Activated CD4-positive, alpha-beta T cell treated with anti-CD3 and anti-CD28 coated beads, Interleukin-2, amount 10 ng/mL, durations not matched to agents 7 days and 5 days (primary cell): ENCODE measurements around the gene SMAD2. TPM values are rescaled to one million over a fixed set of nuclear protein-coding genes. Genes with fewer than 3 reads are reported as not detected.

Source experiments
- CTCF ChIA-PET: fragments of 350-600 bp; sonication (Branson Sonifier 250); formaldehyde crosslinking; loops from one replicate; lab custom pipeline; 2021; ENCODE audit warnings: antibody characterized with exemption; lab: Charles Lee
- POLR2A ChIA-PET: fragments of 350-600 bp; sonication (Branson Sonifier 250); formaldehyde crosslinking; loops from one replicate; lab custom pipeline; 2021; ENCODE audit warnings: antibody characterized with exemption; lab: Charles Lee
- DNase-seq: peaks from one replicate; pipeline ENCODE4 v3.0.0-alpha.2; 2020
- H3K27ac Mint-ChIP-seq: one replicate; pipeline ENCODE4 v1.8.0; 2021; ENCODE audit warnings: mild to moderate bottlenecking, moderate library complexity, mixed read lengths
- H3K27me3 Mint-ChIP-seq: one replicate; pipeline ENCODE4 v1.8.0; 2021; ENCODE audit warnings: mixed read lengths
- H3K36me3 Mint-ChIP-seq: one replicate; pipeline ENCODE4 v1.8.0; 2021; ENCODE audit warnings: low read depth, mixed read lengths
- H3K4me1 Mint-ChIP-seq: one replicate; pipeline ENCODE4 v1.8.0; 2021; ENCODE audit warnings: mixed read lengths
- H3K4me3 Mint-ChIP-seq: one replicate; pipeline ENCODE4 v1.8.0; 2021; ENCODE audit warnings: mild to moderate bottlenecking, moderate library complexity, mixed read lengths
- H3K9me3 Mint-ChIP-seq: one replicate; pipeline ENCODE4 v1.8.0; 2021; ENCODE audit warnings: mixed read lengths
- total RNA-seq, 2 experiments: library from RNA; stranded (reverse); gene quantifications; one replicate each; pipeline ENCODE4 v1.2.3, GENCODE V29; 2021

SMAD2 gene
- total RNA-seq, 2 experiments from 2014 or later: 141 to 158 TPM

DNA sequence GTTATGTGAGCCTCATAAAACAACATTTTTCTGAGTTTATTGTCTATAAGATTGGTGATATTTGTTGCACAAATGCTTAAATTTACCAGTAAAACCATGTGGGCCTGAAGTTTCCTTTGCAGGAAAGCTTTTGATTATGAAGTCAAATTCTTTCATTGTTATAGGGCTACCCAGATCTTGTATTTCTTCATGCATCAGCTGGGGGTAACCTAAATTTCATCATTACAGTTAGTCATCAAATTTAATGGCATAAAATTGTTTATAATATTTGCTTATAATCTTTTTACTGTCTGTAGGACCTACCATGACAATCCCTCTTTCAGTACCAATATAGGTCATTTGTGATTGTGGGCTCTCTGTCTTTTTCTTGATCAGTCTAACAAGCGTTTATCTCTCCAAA lies 47.8 kb downstream of the SMAD2 start:
- no peak overlapping the region for H3K27ac Mint-ChIP-seq
- H3K9me3 Mint-ChIP-seq: peaks cover 3% of the 10 kb centered on the region
- DNase-seq: no peak
- H3K36me3 Mint-ChIP-seq: peaks cover 66% of the 10 kb centered on the region
- ChIA-PET CTCF (no interaction called here), POLR2A (no interaction called here)
- H3K4me3 Mint-ChIP-seq: no peak overlapping the region
- peaks cover 20% of the 10 kb centered on the region for H3K4me1 Mint-ChIP-seq
- no peaks in the 10 kb centered on the region for H3K27me3 Mint-ChIP-seq

DNA sequence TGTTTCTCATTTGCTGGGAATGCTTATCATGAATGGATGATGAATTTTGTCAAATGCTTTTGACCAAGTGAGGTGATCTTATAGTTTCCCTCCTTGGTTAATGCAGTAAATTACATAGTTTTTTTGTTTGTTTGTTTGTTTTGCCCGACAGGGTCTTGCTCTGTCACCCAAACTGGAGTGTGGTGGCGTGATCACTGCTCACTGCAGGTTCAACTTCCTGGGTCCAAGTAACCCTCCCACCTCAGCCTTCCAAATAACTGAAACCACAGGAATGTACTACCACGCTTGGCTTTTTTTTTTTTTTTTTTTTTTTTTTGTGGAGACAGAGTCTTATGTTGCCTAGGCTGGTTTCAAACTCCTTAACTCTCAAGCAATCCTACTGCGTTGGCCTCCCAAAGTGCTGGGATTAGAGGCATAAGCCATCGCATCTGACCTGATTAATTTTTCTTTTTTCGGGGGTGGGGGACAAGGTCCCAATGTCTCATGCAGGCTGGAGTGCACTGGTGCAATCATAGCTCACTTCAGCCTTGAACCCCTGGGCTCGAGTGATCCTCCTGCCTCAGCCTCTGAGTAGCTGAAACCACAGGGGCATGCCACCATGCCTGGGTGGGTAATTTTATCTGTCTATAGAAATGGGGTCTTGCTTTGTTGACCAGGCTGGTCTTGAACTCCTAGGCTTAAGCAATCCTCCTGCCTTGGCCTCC lies 48.6 kb downstream of the SMAD2 start:
- ChIA-PET POLR2A (no interaction called here), CTCF (no interaction called here)
- Mint-ChIP-seq H3K4me1 (peaks cover 16% of the 10 kb centered on the region), H3K27ac (no peak overlapping the region), H3K27me3 (no peaks in the 10 kb centered on the region), H3K4me3 (no peak overlapping the region), H3K36me3 (peaks cover 58% of the 10 kb centered on the region), H3K9me3 (peaks cover 3% of the 10 kb centered on the region)
- no peak for DNase-seq

DNA sequence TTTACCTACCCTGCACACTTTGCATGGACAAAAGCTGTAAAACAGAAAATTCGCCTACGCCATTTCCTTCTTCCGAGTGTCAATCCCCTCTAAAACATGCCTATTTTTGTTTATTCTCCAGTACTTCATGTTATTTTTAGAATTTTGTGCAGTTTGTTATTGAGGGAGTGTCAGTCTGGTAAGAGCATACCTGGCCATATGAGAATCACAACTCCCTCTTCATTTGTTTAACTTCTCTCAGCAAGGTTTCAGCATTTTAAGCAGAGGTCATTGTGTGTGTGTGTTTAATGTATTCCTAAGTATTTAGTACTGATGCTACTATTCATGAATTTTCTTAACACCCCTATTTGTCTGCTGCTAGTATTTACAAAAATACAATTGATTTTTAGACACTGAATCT lies 49.4 kb downstream of the SMAD2 start:
- no peak overlapping the region for H3K27ac Mint-ChIP-seq
- DNase-seq: no peak
- no peak overlapping the region for H3K4me3 Mint-ChIP-seq
- ChIA-PET CTCF (no interaction called here), POLR2A (no interaction called here)
- peaks cover 17% of the 10 kb centered on the region for H3K4me1 Mint-ChIP-seq
- no peaks in the 10 kb centered on the region for H3K27me3 Mint-ChIP-seq
- H3K9me3 Mint-ChIP-seq: peaks cover 3% of the 10 kb centered on the region
- H3K36me3 Mint-ChIP-seq: peaks cover 54% of the 10 kb centered on the region

DNA sequence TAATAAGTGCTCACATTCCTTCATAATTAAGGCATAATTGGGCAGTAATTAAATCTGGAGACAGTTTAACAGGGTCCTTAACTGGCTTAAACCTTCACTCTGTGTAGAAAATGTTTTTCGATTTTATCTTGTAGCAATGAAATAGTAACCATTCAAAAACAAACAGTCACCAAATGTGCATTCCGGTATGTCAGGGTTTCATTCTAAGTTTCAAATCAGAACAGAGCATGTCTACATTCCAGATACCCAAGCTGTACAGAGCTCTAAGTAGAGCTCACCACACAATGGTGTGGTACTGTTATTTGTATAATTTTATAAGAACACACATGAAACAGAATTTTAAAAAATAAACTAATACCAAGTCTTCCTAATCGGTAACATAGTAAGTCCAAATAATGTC lies 52.6 kb downstream of the SMAD2 start:
- H3K4me1 Mint-ChIP-seq: peaks cover 5% of the 10 kb centered on the region

DNA sequence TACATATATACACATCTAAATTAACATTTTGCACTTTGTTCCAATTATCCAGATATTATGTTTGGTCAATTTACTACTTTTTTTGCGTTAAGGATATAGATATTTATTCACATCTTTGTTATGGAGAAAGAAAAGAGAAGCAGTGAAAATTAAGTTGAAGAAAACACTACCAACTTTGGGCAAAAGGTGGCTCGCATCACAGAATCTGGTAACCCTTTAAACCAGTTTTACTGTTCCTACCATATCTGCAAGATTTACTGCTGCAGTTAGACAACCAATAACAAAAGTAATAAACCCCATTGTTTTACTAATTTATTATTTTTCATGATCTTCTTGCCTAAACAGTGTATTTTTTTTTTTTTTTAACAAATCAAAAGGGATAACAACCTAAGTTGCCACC lies 53.6 kb downstream of the SMAD2 start:
- Mint-ChIP-seq H3K4me3 (no peak overlapping the region), H3K9me3 (peaks cover 3% of the 10 kb centered on the region), H3K27ac (no peak overlapping the region), H3K36me3 (peaks cover 32% of the 10 kb centered on the region), H3K27me3 (no peaks in the 10 kb centered on the region), H3K4me1 (peaks cover 5% of the 10 kb centered on the region)
- DNase-seq: no peak
- ChIA-PET POLR2A (no interaction called here), CTCF (interaction anchor here (1.5 to 1.8 kb wide), 2 partner anchors 15 to 17 kb away, joined by 3 to 4 read pairs; no protein-coding TSS in a partner anchor)

More for the DNA sequence above, 52.6 kb downstream of the SMAD2 start:
- H3K9me3 Mint-ChIP-seq: peaks cover 3% of the 10 kb centered on the region
- H3K27me3 Mint-ChIP-seq: no peaks in the 10 kb centered on the region
- CTCF ChIA-PET: interaction anchor here (1.5 to 2.0 kb wide), 2 partner anchors 10 to 16 kb away, joined by 3 to 5 read pairs; no protein-coding TSS in a partner anchor
- no peak overlapping the region for H3K27ac Mint-ChIP-seq
- no peak overlapping the region for H3K4me3 Mint-ChIP-seq
- H3K36me3 Mint-ChIP-seq: peaks cover 37% of the 10 kb centered on the region
- DNase-seq: no peak
- POLR2A ChIA-PET: no interaction called here

DNA sequence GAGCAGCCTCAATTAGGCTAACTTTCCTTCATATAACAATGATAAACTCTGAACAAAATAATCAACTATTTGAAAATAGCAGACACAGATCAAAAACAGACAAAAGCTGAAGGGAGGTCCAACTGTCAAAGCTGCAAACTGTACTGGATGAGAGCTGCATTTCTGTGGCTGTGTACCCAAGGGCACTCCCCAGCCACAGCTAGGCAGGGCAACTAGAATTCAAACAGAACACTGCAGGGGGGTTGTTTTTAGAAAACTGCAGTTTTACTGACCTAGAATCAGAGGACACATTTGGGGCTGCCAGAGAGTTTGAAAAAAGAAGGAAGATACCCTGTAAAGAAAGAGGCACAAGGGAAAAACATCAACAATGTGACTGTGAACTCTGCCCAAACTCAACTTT lies 56.8 kb downstream of the SMAD2 start:
- Mint-ChIP-seq H3K27me3 (no peaks in the 10 kb centered on the region), H3K27ac (no peak overlapping the region), H3K36me3 (peaks cover 26% of the 10 kb centered on the region), H3K9me3 (no peaks in the 10 kb centered on the region), H3K4me1 (peaks cover 13% of the 10 kb centered on the region), H3K4me3 (no peak overlapping the region)
- POLR2A ChIA-PET: no interaction called here
- no peak for DNase-seq
- CTCF ChIA-PET: no interaction called here

DNA sequence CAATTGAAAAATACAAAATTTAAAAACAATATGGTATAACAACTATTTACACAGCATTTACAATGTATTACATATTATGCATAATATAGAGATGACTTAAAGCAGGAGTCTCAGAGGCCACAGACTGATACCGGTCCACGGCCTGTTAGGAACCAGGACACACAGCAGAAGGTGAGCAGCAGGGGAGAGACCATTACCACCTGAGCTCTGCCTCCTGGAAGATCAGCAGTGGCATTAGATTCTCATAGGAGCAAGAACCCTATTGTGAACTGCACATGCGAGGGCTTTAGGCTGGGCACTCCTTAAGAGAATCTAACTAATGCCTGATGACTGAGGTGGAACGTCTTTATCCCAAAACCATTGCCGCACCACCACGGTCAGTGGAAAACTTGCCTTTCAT lies 58.0 kb downstream of the SMAD2 start:
- CTCF ChIA-PET: interaction anchor here (0.9 kb wide), 1 partner anchor 11 kb away, joined by 3 read pairs; no protein-coding TSS in a partner anchor
- no peaks in the 10 kb centered on the region for H3K27me3 Mint-ChIP-seq

DNA sequence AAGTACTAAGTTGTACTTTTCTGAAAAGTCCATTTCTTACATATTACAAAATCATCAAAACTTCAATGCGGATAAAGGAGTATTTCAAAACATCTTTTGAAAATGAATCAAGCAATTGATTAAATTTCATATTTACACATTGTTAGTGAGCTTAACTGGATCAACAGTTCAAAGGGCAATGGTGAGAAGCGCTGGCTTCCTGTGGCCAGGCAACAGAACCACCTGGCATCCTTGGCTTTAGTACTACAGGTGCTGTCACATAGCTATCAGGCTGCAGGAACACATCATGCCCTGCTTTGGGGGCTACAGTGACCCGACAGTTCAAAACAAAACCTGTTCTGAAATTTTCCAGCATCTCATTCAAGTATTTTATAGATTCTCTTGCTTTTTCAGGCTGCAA lies 59.2 kb downstream of the SMAD2 start:
- no peaks in the 10 kb centered on the region for H3K27me3 Mint-ChIP-seq
- H3K4me3 Mint-ChIP-seq: no peak overlapping the region
- DNase-seq: no peak
- H3K9me3 Mint-ChIP-seq: no peaks in the 10 kb centered on the region
- H3K4me1 Mint-ChIP-seq: peaks cover 12% of the 10 kb centered on the region
- ChIA-PET CTCF (no interaction called here), POLR2A (no interaction called here)
- H3K36me3 Mint-ChIP-seq: peaks cover 32% of the 10 kb centered on the region
- no peak overlapping the region for H3K27ac Mint-ChIP-seq

More for the DNA sequence above, 58.0 kb downstream of the SMAD2 start:
- H3K36me3 Mint-ChIP-seq: peaks cover 30% of the 10 kb centered on the region
- H3K9me3 Mint-ChIP-seq: no peaks in the 10 kb centered on the region
- POLR2A ChIA-PET: no interaction called here
- H3K4me3 Mint-ChIP-seq: no peak overlapping the region
- DNase-seq: no peak
- H3K27ac Mint-ChIP-seq: no peak overlapping the region
- peaks cover 13% of the 10 kb centered on the region for H3K4me1 Mint-ChIP-seq

DNA sequence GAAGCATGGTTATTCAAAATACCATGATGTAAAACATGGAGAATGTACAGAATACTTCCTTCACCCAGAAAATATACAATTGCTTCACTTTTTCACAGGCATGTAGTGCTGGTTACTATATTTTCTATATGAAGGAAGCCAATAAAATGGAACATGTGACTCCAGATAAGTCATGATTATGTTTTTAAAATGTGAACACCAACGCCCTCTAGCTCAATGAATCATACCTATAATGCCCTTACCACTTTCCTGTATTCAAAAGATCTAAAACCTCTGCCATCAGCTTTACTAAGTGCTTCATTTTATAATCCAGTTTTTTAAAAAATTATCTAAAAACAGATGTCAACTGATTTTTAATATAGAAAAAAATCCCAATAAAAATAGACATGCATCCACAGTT lies 59.9 kb downstream of the SMAD2 start:
- no peaks in the 10 kb centered on the region for H3K27me3 Mint-ChIP-seq
- no peaks in the 10 kb centered on the region for H3K9me3 Mint-ChIP-seq
- no peak overlapping the region for H3K27ac Mint-ChIP-seq
- ChIA-PET POLR2A (no interaction called here), CTCF (no interaction called here)
- peaks cover 32% of the 10 kb centered on the region for H3K36me3 Mint-ChIP-seq
- H3K4me1 Mint-ChIP-seq: peaks cover 12% of the 10 kb centered on the region
- no peak overlapping the region for H3K4me3 Mint-ChIP-seq
- no peak for DNase-seq

DNA sequence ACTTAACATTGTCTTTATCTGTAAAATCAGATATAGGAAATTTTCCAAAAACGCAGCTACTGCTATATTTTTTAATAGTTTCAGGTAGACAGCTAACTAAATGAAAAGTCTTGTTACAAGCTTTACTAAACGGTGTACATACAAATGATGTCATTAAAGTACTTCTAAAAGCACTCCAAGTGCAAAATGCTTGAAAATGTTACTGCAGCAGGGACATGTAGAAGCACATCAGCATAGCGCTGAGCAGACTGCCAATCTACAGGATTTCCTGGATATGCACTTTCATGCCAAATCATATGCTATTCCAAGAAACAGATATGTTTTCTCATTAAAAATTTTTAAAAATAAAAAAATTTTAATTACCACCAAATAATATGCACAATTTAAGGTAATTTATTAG lies 61.7 kb downstream of the SMAD2 start:
- Mint-ChIP-seq H3K36me3 (peaks cover 47% of the 10 kb centered on the region), H3K4me3 (no peak overlapping the region), H3K9me3 (no peaks in the 10 kb centered on the region), H3K27me3 (no peaks in the 10 kb centered on the region), H3K27ac (no peak overlapping the region), H3K4me1 (peaks cover 12% of the 10 kb centered on the region)
- ChIA-PET CTCF (interaction anchor here (0.9 kb wide), 1 partner anchor 18 kb away, joined by 3 read pairs; no protein-coding TSS in a partner anchor), POLR2A (no interaction called here)
- DNase-seq: no peak

DNA sequence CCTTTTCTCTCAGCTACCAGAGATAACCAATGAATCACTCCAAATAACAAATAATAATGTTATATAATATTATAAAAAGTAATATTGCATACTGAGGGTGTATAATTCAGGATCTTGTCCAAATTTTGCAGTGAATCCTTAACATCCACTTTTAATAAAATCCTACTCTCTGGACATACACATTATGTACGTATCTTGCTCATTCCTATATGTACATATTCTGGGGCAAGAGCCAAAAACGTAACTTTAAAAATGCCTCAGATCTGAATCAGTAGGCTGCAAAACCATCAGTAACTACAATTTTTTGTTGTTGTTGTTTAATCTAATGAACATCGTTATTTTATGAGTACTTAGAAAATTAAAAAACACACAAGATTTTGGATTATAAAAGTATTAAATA lies 65.3 kb downstream of the SMAD2 start:
- peaks cover 56% of the 10 kb centered on the region for H3K36me3 Mint-ChIP-seq
- no peak overlapping the region for H3K27ac Mint-ChIP-seq
- POLR2A ChIA-PET: no interaction called here
- peaks cover 3% of the 10 kb centered on the region for H3K4me1 Mint-ChIP-seq
- no peaks in the 10 kb centered on the region for H3K9me3 Mint-ChIP-seq
- CTCF ChIA-PET: interaction anchor here (1.3 kb wide), 1 partner anchor 34 kb away, joined by 3 read pairs; no protein-coding TSS in a partner anchor
- H3K27me3 Mint-ChIP-seq: no peaks in the 10 kb centered on the region
- H3K4me3 Mint-ChIP-seq: no peak overlapping the region
- no peak for DNase-seq

DNA sequence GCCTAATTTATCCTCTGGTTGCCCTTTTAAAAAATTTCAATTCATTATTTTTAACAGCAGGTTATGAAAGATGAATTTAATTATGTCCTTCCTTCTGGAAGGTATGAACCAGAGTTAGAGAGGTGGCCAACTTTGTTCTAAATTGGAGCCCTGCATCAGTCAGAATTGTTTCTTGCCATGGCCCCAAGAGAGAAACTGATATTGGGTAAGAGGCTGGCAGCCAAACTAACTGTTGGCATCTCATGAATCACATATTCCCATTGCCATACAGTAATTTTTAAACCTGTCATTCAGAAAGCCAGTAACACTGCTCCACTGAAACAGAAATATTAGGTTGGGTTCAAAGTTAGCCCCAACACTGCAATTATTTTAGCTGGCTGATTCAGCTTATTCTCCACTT lies 67.4 kb downstream of the SMAD2 start:
- no peak overlapping the region for H3K4me3 Mint-ChIP-seq
- CTCF ChIA-PET: no interaction called here
- peaks cover 62% of the 10 kb centered on the region for H3K36me3 Mint-ChIP-seq
- no peak overlapping the region for H3K27ac Mint-ChIP-seq
- no peaks in the 10 kb centered on the region for H3K27me3 Mint-ChIP-seq
- no peaks in the 10 kb centered on the region for H3K4me1 Mint-ChIP-seq
- H3K9me3 Mint-ChIP-seq: peaks cover 10% of the 10 kb centered on the region
- no peak for DNase-seq
- POLR2A ChIA-PET: no interaction called here

DNA sequence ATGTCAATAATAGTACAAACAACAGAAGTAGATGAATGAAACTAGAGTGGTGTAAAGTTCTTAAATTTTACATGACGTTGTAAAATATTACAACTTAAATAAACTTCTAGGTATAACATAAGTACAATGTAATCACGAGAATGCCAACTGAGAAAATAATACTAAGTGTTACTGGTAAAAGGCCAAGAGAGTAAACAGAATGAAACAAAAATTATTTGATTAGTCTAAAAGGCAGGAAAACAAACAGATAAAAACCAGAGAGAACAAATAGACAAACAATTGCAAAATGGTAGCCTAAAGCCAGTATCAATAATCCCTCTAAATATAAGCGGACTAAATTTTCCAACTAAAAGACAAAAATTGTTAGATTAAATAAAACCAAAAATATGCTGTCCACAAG lies 71.9 kb downstream of the SMAD2 start:
- ChIA-PET POLR2A (no interaction called here), CTCF (no interaction called here)
- no peak overlapping the region for H3K4me3 Mint-ChIP-seq
- DNase-seq: no peak
- H3K27me3 Mint-ChIP-seq: no peaks in the 10 kb centered on the region
- H3K4me1 Mint-ChIP-seq: no peaks in the 10 kb centered on the region
- peaks cover 29% of the 10 kb centered on the region for H3K9me3 Mint-ChIP-seq
- no peak overlapping the region for H3K27ac Mint-ChIP-seq
- H3K36me3 Mint-ChIP-seq: peaks cover 71% of the 10 kb centered on the region
